MCF 10A (cell line): ENCODE measurements around the gene IRAK3. TPM values are rescaled to one million over a fixed set of nuclear protein-coding genes. Genes with fewer than 3 reads are reported as not detected.

Experiments
- BruUV-seq: library from RNA; stranded (reverse); fragments of 400-500 nt; replicated peaks from 2 replicates; lab custom pipeline; 2021; lab: Mats Ljungman, UMichigan
- CTCF ChIA-PET: fragments of 300-600 bp; sonication (Branson Sonifier 250); formaldehyde crosslinking; extraction: SDS; loops from one replicate; lab custom pipeline; 2021; ENCODE audit warnings: antibody characterized with exemption, inconsistent platforms; lab: Yijun Ruan, JAX
- POLR2A ChIA-PET: fragments of 300-600, 350-650 bp; sonication (Branson Sonifier 250); formaldehyde crosslinking; extraction: SDS; loops from one replicate; lab custom pipeline; 2020; ENCODE audit warnings: antibody characterized with exemption, inconsistent platforms; lab: Yijun Ruan, JAX
- DNase-seq: peaks from one replicate; pipeline ENCODE4 v3.0.0-alpha.2; 2018; ENCODE audit not compliant: unreplicated experiment
- H3K27ac Mint-ChIP-seq: one replicate; pipeline ENCODE4 v1.8.0; 2022; ENCODE audit warnings: mild to moderate bottlenecking, low read depth, mixed read lengths; ENCODE audit not compliant: unreplicated experiment
- H3K27me3 Mint-ChIP-seq: one replicate; pipeline ENCODE4 v1.8.0; 2022; ENCODE audit warnings: mixed read lengths; ENCODE audit not compliant: insufficient read depth, unreplicated experiment
- H3K36me3 Mint-ChIP-seq: one replicate; pipeline ENCODE4 v1.8.0; 2022; ENCODE audit warnings: mild to moderate bottlenecking, moderate library complexity, mixed read lengths; ENCODE audit not compliant: insufficient read depth, unreplicated experiment
- H3K4me1 Mint-ChIP-seq: one replicate; pipeline ENCODE4 v1.8.0; 2022; ENCODE audit warnings: mixed read lengths; ENCODE audit not compliant: insufficient read depth, unreplicated experiment
- H3K4me3 Mint-ChIP-seq: one replicate; pipeline ENCODE4 v1.8.0; 2022; ENCODE audit warnings: mild to moderate bottlenecking, moderate library complexity, mixed read lengths; ENCODE audit not compliant: unreplicated experiment
- H3K9me3 Mint-ChIP-seq: one replicate; pipeline ENCODE4 v1.8.0; 2022; ENCODE audit warnings: mixed read lengths; ENCODE audit not compliant: unreplicated experiment
- CTCF ChIP-seq: fragments of 200-600 bp; IDR thresholded peaks from one replicate; pipeline ENCODE4 v1.8.0; 2022; ENCODE audit warnings: antibody characterized with exemption, mild to moderate bottlenecking; ENCODE audit not compliant: unreplicated experiment
- intact Hi-C: fragments of 100-400 bp; cut with micrococcal nuclease; formaldehyde crosslinking; loops from 2 replicates; pipeline ENCODE4 v1.14.1; 2022
- total RNA-seq: library from RNA; stranded (reverse); gene quantifications from 2 replicates; pipeline ENCODE4 v1.2.3, GENCODE V29; 2022

Gene IRAK3
- total RNA-seq, 1 experiment from 2014 or later, result not detected

GRCh38 chr12:66289485-66289884, 100.5 kb downstream of the IRAK3 start:
- Mint-ChIP-seq H3K4me3 (no peak overlapping the region), H3K9me3 (no peaks in the 10 kb centered on the region), H3K36me3 (no peaks in the 10 kb centered on the region), H3K27ac (no peak overlapping the region), H3K27me3 (peaks cover 29% of the 10 kb centered on the region), H3K4me1 (no peaks in the 10 kb centered on the region)
- no peak for DNase-seq
- POLR2A ChIA-PET, result interaction anchor here (0.6 kb wide), 1 partner anchor 66 kb away, joined by 3 read pairs; no protein-coding TSS in a partner anchor
- no TSS peak for BruUV-seq
- no peak for TF ChIP-seq CTCF
- intact Hi-C loops, result no loop called here
- CTCF ChIA-PET, result interaction anchor here (1.6 kb wide), 1 partner anchor 19 kb away, joined by 5 read pairs; no protein-coding TSS in a partner anchor

GRCh38 chr12:66290716-66291200, 101.7 kb downstream of the IRAK3 start:
- H3K27ac Mint-ChIP-seq, result no peak overlapping the region
- no peak for TF ChIP-seq CTCF
- intact Hi-C loops, result no loop called here
- H3K4me1 Mint-ChIP-seq, result no peaks in the 10 kb centered on the region
- no TSS peak for BruUV-seq
- H3K4me3 Mint-ChIP-seq, result no peak overlapping the region
- CTCF ChIA-PET, result interaction anchor here (1.1 to 1.6 kb wide), 2 partner anchors 20 to 21 kb away, joined by 3 to 5 read pairs; no protein-coding TSS in a partner anchor
- no peak for DNase-seq
- H3K27me3 Mint-ChIP-seq, result peaks cover 29% of the 10 kb centered on the region
- no peaks in the 10 kb centered on the region for H3K36me3 Mint-ChIP-seq
- POLR2A ChIA-PET, result no interaction called here
- no peaks in the 10 kb centered on the region for H3K9me3 Mint-ChIP-seq

- TF ChIP-seq CTCF, result no peak
- intact Hi-C loops, result no loop called here
- POLR2A ChIA-PET, result no interaction called here
- no peak for DNase-seq
- H3K4me3 Mint-ChIP-seq, result no peak overlapping the region
- CTCF ChIA-PET, result no interaction called here
- no peaks in the 10 kb centered on the region for H3K4me1 Mint-ChIP-seq
- H3K27ac Mint-ChIP-seq, result no peak overlapping the region
- BruUV-seq, result no TSS peak
- no peaks in the 10 kb centered on the region for H3K9me3 Mint-ChIP-seq
- peaks cover 81% of the 10 kb centered on the region for H3K27me3 Mint-ChIP-seq
- no peaks in the 10 kb centered on the region for H3K36me3 Mint-ChIP-seq
Measured at GRCh38 chr12:66296176-66296683, 107.2 kb downstream of the IRAK3 start.

GRCh38 chr12:66297080-66297479, 108.1 kb downstream of the IRAK3 start:
- intact Hi-C loops, result no loop called here
- ChIA-PET CTCF (interaction anchor here (0.6 kb wide), 1 partner anchor 33 kb away, joined by 3 read pairs; no protein-coding TSS in a partner anchor), POLR2A (no interaction called here)
- H3K4me1 Mint-ChIP-seq, result peaks cover 3% of the 10 kb centered on the region
- no peak overlapping the region for H3K4me3 Mint-ChIP-seq
- H3K36me3 Mint-ChIP-seq, result no peaks in the 10 kb centered on the region
- peaks cover 78% of the 10 kb centered on the region for H3K27me3 Mint-ChIP-seq
- no peak overlapping the region for H3K27ac Mint-ChIP-seq
- BruUV-seq, result no TSS peak
- no peak for TF ChIP-seq CTCF
- no peak for DNase-seq
- no peaks in the 10 kb centered on the region for H3K9me3 Mint-ChIP-seq
